H1 (cell line): Measurements from ENCODE around the gene LDLRAD4. TPM values are rescaled to one million over a fixed set of nuclear protein-coding genes. Genes with fewer than 3 reads are reported as not detected.

Experiments used
- KDM1A ChIP-seq: fragments of 200-600, 300-600 bp; sonication (generic); IDR thresholded peaks from 2 replicates; pipeline ENCODE4 v1.7.1; 2016; ENCODE audit warnings: mild to moderate bottlenecking, low read length, borderline replicate concordance
- RFX5 ChIP-seq: IDR thresholded peaks from 2 replicates; pipeline ENCODE4 v1.6.1; 2011; ENCODE audit warnings: low read depth, low read length, improper control_type of control experiment, borderline replicate concordance
- polyA plus RNA-seq, 7 experiments: library from polyadenylated mRNA; depleted of rRNA in 3 of 7; stranded (reverse) in 5 of 7; unstranded in 2 of 7; fragments of >200 nt in 5 of 7; fragments of 200-250 nt in 2 of 7; gene quantifications; 1 replicate in 5 of 7; 2 replicates in 1 of 7; 4 replicates in 1 of 7; pipeline versions ENCODE4 v1.2.1 to v1.2.3, GENCODE V29; 2011 to 2013; ENCODE audit warnings: missing spikeins in 2 of 7, mixed read lengths in 2 of 7
- total RNA-seq: library from RNA; stranded (reverse); fragmentation: NEBNext Ultra II Directional; extraction: Animal tissue kit (Norgen Biotek cat#: 25700); gene quantifications from 2 replicates; pipeline ENCODE4 v1.2.1, GENCODE V29; 2021

The LDLRAD4 gene
- total and polyA plus RNA-seq, 2 of the 8 experiments (the other 6 are each of a cell fraction or from before 2014, with no cell fraction given) = 0.77 to 1.4 TPM

DNA sequence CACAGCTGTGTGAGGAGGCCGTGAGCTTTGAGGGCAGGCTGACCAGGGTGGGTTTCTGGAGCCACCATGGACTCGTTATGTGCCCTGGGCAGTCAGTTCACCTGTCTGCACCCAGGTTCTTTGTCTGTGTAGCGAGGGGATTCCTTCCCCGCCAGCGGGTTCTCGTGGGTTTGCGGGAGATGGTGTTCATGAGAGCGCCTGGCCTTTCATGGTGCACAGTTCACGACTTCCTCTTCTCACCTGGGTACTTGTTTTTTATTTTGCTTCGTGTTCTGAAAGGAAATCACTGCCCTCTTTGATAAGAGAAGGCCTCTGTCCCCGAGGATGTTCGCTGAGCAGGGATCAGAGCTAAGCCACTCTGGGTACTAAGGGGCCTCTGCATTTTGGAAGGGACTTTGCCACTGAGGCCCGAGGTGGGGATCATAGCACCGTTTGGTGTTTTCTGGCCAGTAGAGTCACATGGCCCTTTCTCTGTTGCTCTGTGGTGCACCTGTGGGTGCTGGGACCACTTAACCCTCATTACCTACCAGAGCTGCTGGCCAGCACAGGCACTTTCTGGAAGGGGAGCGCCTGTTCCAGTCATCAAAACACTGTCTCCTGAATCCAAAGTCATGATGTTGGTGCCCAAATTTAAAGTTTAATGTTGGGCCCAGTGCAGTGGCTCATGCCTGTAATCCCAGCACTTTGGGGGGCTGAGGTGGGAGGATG is 78.5 kb downstream of the LDLRAD4 start (continued):
- TF ChIP-seq RFX5 (no peak), KDM1A (no peak)
- TF ChIP-seq, all 59 proteins: peak for 0
